GM18858 (cell line): ENCODE data around the gene INPP5A.

Experiments used
- ATAC-seq: cut with Tn5 transposase; IDR thresholded peaks from one replicate; pipeline ENCODE4 v1.9.1; 2021; ENCODE audit not compliant: unreplicated experiment

INPP5A gene

DNA sequence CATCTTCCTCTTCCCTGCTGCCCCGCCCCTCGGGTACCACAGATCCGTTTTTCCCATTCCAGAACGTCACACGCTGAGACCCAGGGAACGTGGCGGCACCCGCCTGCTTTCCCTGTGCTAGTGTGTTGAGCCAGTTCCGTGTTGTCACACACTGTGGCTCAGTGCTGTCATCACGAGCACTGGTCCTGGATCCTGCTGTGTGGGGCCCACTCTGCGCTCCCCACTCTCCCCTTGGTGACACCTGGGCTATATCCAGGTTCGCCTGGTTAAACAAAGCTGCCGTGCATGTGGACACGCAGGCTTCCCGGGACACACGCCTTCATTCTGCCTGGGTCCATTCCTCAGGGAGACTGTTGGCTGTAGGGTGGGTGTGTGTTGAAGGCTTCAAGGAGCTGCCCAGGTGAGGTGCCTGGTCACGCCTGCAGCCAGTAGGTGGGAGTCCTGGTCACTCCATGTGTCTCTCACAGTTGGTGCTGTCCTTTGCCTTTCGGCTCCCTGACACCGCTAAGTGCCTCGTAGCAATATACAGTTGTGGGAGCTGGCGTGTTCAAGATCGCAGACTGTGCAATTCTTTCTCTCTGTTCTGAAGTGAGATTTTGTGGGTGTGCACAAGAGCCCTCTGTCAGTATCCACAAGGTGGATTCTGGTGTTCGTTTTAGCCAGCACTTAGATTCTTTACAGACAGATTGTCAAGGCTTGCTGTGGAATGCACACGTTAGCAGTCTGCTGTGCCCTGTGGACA lies 88.6 kb downstream of the INPP5A start:
- ATAC-seq = no peak

DNA sequence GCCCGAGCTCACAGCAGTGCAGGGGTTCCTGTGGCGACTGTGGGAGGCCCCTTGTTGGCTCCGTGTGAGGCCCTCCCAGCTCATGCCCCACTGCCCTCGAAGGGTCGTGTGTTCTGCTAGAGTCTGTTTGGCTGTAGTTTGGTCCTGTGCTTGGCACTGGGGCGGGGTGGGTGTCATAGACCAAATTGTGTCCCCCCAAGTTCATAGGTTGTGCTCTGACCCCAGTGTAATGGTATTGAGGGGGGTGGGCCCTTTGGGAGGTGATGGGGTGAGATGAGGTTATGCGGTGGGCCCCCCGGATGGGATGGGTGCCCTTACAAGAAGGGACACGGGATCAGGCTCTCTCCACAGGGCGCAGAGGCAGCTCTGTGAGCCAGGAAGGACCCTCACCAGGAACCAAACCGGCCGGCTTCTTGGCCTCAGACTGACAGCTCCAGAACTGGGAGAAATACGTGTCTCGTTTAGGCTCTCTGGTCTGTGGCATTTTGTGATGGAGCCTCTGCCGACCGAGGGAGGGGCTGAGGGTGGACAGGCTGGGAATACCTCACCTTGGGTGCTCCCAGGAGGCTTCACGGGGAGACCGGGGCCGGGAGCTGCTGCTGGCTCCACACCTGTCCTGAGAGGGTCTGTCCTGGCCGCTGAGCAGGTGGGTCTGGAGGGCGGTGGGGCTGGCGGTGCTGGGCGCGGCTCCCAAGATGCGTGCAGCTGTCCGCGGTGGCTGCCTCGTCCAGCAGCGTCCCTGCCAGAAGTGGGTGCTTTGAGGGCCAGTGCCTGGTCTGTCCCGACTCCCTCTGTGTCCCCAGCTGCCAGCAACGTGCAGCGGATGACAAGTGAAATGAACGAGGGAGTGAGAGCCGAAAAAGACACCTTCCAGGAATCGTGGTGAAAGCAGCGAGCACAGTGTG lies 89.4 kb downstream of the INPP5A start:
- no peak for ATAC-seq

GRCh38 chr10:132627666-132628531 lies 90.3 kb downstream of the INPP5A start:
- no peak for ATAC-seq

DNA sequence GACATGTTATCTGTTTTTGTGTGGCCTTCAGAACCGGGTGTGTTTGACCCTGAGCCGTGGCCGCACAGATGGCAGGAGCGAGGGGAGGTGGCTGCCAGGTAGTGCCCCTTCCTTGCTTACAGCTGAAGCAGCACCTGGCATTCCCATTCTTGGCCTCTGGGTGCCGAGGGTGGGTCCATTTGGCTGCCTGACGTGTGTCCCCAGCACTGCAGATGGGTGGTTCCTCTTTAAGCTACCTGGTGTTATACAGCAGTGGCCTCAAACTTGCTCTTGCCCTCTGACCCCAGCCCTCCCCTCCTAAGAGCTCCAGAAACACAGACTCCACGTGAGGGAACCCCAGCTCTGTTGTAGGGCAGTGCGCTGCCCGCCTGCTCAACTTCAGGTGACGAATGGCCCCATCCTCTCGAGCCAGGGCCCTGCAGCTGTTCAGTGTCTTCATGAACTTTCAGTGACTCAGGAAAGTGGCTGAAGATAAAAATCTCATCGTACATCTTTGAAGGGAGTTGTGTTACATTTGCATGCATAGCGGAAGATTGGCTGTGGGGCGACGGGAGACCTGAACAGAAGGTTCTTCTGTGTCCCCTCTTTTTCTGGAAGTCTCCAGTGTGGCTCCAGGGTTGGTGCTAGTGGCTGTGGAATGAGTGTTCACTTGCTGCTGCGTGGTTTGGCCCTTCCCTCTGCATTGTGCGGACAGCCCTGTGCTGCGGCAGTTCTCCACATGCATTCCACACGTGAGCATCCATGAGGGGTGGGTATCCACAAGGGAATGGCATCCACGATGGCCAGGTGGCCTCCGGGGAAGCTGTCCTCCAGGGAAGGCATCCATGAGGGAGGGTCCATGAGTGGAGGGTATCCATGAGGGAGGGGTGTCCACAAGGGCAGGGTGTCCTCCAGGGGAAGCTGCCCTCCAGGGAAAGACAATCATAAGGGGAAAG lies 91.6 kb downstream of the INPP5A start:
- no peak for ATAC-seq

DNA sequence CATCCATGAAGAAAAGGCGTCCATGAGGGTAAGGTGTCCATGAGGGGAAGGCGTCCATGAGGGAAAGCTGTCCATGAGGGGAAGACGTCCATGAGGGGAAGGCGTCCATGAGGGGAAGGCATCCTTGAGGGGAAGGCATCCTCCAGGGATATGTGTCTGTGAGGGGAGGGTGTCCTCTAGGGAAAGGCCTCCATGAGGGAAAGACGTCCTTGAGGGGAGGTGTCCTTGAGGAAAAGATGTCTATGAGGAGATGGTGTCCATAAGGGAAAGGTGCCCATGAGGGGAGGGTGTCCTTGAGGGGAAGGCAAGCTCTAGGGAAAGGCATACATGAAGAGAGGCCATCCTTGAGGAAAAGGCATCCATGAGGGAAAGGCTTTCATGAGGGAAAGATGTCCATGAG lies 92.6 kb downstream of the INPP5A start:
- no peak for ATAC-seq

DNA sequence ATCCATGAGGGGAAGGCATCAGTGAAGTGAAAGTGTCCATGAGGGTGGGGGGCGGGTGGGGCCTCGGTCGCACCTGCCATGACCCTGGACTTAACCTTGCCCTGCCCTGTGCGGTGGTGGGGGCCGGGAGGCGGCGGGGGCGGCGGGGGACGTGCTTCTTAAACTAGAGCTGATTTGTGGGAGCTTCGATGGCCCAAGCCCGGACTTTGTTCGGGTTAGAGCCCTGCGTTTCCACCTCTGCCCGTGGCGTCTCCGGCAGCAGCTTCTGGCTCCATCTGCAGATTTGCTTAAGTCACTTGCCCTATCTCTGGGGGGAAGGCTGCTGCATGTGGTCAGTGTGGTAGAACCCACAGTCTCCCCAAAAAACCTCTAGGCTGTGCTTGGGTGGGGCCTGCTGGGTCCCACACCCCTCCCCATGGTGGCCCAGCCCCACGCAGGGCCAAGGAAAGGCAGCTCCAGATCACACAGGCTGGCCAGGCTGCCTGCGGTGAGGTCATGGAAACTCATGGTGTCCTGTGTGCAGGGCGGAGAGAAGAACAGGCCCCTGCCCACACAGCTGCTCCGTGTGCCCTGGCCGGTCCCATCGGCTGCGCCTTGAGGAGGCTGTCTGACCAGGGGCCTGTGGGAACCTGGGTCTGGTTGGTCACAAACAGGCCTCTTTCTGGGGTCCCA lies 93.2 kb downstream of the INPP5A start:
- ATAC-seq = no peak

DNA sequence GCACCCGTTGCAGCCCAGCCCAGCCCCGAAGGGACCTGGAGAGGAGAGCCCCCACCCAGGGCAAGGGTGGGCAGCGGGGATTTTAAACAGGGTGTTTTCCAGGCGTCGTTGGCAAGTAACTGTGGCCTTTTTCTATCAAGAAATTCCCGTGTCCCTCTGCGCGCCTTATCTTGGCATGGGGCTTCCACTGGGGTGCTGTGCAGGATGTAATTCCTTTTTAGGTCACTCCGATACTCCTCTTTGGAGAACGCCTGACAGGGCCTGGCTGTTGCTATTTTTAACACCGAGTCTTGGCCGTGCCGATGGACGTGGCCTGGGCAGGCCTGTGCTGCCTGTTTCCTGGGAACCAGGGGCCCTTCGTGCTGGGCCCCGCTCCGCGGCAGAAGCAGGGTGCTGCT lies 93.8 kb downstream of the INPP5A start:
- no peak for ATAC-seq

DNA sequence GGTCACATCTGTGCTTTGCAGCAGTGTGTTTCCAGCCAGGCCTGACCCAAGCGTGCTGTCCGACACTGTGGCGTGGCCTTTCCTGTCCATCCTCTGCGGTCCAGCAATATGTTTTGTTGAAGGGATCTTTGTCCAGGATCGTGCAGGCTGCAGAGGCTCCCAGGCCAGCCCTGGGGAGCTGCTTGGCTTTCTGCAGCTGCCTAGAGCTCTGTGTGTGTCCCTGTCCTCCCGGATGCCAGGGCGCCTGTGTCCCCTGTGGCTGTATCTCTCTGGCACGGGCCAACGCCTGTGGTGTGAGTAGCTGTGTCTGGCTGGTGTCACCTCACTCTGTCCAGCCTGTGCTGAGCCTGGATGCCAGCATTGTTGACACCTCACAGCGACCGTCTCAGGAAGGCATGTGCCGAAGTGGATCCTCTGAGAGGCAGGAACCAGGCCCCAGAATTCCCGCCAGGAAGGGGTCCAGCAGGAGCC lies 94.5 kb downstream of the INPP5A start:
- no peak for ATAC-seq

DNA sequence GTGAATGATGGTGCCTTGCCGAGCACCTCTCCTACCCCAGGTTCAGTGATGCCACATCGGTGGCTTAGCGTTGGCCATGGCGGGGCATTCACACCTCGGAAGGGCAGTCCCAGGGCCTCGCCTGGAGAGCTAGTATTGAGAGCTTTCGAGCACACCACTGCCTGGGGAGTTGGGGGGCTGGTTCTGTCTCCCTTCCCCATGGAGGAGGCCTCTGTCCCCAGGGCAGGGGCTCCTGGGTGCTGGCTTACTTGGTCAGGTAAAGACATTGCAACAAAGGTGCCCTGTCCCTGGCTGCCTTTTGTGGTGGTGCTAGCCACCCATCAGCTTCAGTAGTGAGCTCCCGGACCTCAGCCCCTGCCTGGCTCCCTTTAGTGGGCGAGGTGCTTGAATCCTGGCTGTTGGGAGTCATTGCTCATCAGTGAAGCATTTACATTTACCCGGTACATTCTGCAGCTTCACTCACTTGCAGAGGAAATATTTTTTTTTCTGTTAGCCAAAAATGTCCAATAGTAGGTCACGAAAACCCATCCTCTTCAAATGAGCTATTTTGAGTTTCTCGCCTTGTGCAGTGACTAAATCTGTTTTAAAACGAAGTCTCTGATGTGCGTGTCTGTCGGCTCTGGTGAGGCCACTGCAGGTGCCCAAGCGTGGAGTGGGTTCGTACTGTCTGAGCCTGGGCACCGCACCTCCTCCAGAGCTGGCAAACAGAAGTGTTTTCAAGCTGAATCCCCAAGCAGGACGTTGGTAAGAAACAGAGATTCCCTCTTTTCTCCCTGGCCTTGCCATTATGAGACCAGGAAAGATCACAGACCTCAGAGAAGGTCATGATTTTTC lies 95.5 kb downstream of the INPP5A start:
- no peak for ATAC-seq

- ATAC-seq = no peak
Measured at GRCh38 chr10:132634241-132634946, 96.8 kb downstream of the INPP5A start.

GRCh38 chr10:132634947-132635271 lies 97.3 kb downstream of the INPP5A start:
- ATAC-seq = no peak

DNA sequence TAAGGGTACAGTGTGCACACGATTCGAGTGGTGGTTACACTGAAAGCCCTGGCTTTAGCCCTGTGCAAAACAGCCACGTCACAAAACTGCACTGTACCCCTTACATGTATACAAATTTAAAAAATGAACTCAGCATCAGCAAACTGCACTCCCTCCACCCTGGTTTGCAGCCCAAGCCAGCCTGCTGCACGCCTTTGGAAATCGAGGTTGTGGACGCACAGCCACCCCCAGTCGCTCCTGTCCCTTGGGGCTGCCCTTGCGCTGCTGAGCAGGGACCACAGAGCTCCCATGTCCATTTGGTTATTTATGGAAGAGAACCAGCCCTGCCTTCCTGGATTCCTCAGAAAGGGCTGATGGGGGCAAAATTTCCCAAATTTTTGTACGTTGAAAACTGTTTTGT lies 98.8 kb downstream of the INPP5A start:
- ATAC-seq = no peak

GRCh38 chr10:132637477-132638129 lies 100.0 kb downstream of the INPP5A start:
- ATAC-seq = no peak

DNA sequence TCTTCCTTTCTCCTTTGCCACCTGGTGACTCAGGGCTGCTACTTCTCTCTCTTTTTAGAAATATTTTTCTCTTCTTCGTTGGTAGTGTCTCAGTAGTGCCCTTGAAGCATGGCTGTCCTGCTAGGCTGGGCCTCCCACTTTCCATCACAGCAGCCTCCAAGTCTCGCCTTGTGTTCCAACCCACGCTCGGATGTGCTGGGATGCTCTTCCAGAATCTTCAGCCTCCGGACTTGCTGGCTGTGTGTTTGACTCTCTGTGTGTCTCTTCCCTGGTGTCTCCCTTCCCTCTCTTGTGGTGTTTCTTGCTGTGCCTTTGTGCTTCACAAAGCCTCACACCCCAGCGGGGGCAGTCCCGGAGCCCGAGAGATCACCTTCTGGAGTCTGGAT lies 100.5 kb downstream of the INPP5A start:
- ATAC-seq = no peak

GRCh38 chr10:132639470-132639869 lies 101.9 kb downstream of the INPP5A start:
- no peak for ATAC-seq

- ATAC-seq = no peak
Measured at GRCh38 chr10:132640326-132641125, 102.9 kb downstream of the INPP5A start.

DNA sequence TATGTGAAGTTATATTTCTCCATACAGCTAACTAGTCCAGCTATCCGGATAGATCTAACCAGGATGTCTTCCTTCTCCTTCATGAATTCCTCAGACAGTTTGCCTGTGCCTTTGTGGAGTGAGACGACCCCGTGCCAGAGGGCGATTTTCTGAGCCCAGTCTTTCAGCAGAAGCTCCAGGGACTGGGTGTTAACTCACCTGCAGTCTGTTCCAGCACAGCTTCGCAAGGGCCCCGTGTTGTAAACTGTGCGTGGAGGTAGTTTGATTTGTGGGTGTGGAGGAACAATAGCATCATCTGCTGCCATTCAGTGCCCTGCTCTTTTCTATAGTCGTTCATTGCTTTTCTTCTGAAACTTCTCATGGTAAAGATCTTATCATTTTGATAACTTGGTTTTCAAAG lies 103.8 kb downstream of the INPP5A start:
- no peak for ATAC-seq
